K562 (cell line): ENCODE measurements around the gene KEL. TPM values are rescaled to one million over a fixed set of nuclear protein-coding genes. Genes with fewer than 3 reads are reported as not detected.

Experiments
- ATAC-seq: fragments of 200-7000 bp; cut with Tn5 transposase; 3 replicates; pipeline ENCODE4 v1.9.1; 2020; ENCODE audit warnings: moderate library complexity
- BruUV-seq: library from RNA; stranded (reverse); fragments of 400-500 nt; replicated peaks from 2 replicates; lab custom pipeline; 2021; lab: Mats Ljungman, UMichigan
- CTCF ChIA-PET: fragments of 300-600 bp; formaldehyde crosslinking; extraction: SDS; loops from one replicate; lab custom pipeline; 2021; ENCODE audit warnings: low intra/inter-chr PET ratio; lab: Yijun Ruan, JAX
- POLR2A ChIA-PET: fragments of 300-600, 350-650 bp; sonication (Branson Sonifier 250); formaldehyde crosslinking; extraction: SDS; loops from one replicate; lab custom pipeline; 2021; ENCODE audit warnings: antibody characterized with exemption, inconsistent platforms; lab: Yijun Ruan, JAX
- DNase-seq, 4 experiments: peaks; one replicate each; pipeline versions ENCODE4 v3.0.0 to v3.0.0-alpha.2; 2011 to 2018; ENCODE audit warnings: low spot score in 3 of 4, mixed read lengths in 3 of 4; ENCODE audit errors: extremely low read depth in 1 of 4
- FAIRE-seq: peaks from 2 replicates; lab custom pipeline; 2011; peaks lifted over from hg19 to GRCh38; lab: Jason Lieb, UNC
- H2AFZ ChIP-seq: 2 replicates; pipeline ENCODE4 v1.6.0; 2011; ENCODE audit warnings: low read depth, low read length, control low read depth, inconsistent platforms
- H3K27ac ChIP-seq: fragments of 200-600 bp; 3 replicates; pipeline ENCODE4 v1.8.0; 2011; ENCODE audit warnings: low read depth, mild to moderate bottlenecking, control low read depth, inconsistent platforms, low read length, moderate library complexity, mixed read lengths; ENCODE audit errors: extremely low read depth
- H3K27me3 ChIP-seq, 2 experiments: fragments of 300-600 bp in 1 of 2; 2 replicates in 1 of 2; 3 replicates in 1 of 2; pipeline versions ENCODE4 v1.6.0 to v1.8.0; 2011; ENCODE audit warnings: inconsistent platforms in 2 of 2, low read length in 2 of 2, mild to moderate bottlenecking in 1 of 2, mixed read lengths in 1 of 2, moderate library complexity in 1 of 2; ENCODE audit not compliant: control insufficient read depth in 2 of 2, insufficient read depth in 2 of 2
- H3K36me3 ChIP-seq: fragments of 300-600 bp; 3 replicates; pipeline ENCODE4 v1.8.0; 2011; ENCODE audit warnings: mild to moderate bottlenecking, low read length, inconsistent platforms; ENCODE audit not compliant: control insufficient read depth, insufficient read depth
- H3K4me1 ChIP-seq, 2 experiments: fragments of 200-600 bp in 1 of 2; replicated peaks in 1 of 2; 2 replicates in 1 of 2; 3 replicates in 1 of 2; pipeline versions ENCODE4 v1.5.1 to v1.8.0; 2011; ENCODE audit warnings: inconsistent platforms in 2 of 2, low read length in 2 of 2, mild to moderate bottlenecking in 1 of 2, mixed read lengths in 1 of 2, moderate library complexity in 1 of 2; ENCODE audit not compliant: control insufficient read depth in 2 of 2, insufficient read depth in 2 of 2
- H3K4me2 ChIP-seq: 2 replicates; pipeline ENCODE4 v1.6.1; 2011; ENCODE audit warnings: low read length, control low read depth, inconsistent platforms, mixed read lengths; ENCODE audit not compliant: insufficient read depth
- H3K4me3 ChIP-seq: fragments of 200-600 bp; sonication (generic), shearing (Covaris generic); 2 replicates; pipeline ENCODE4 v1.5.1; 2016; ENCODE audit warnings: control low read depth, inconsistent platforms
- H3K79me2 ChIP-seq: fragments of 200-600 bp; 3 replicates; pipeline ENCODE4 v1.8.0; 2011; ENCODE audit warnings: low read length, inconsistent platforms; ENCODE audit not compliant: control insufficient read depth, insufficient read depth
- H3K9ac ChIP-seq, 2 experiments: 2 replicates each; pipeline versions ENCODE4 v1.6.0 to v1.6.1; 2011; ENCODE audit warnings: low read depth in 2 of 2, low read length in 2 of 2, control low read depth in 1 of 2, inconsistent platforms in 1 of 2, mild to moderate bottlenecking in 1 of 2, mixed read lengths in 1 of 2; ENCODE audit not compliant: insufficient read depth in 1 of 2
- H3K9me1 ChIP-seq: one replicate; pipeline ENCODE4 v1.6.0; 2011; ENCODE audit warnings: inconsistent platforms, mild to moderate bottlenecking, low read length, moderate library complexity; ENCODE audit not compliant: control insufficient read depth, insufficient read depth
- H3K9me3 ChIP-seq: replicated peaks from 2 replicates; pipeline ENCODE4 v1.5.1; 2011; ENCODE audit warnings: low read depth, low read length, inconsistent platforms; ENCODE audit not compliant: control insufficient read depth, insufficient read depth
- H4K20me1 ChIP-seq: replicated peaks from 2 replicates; pipeline ENCODE4 v1.6.1; 2011; ENCODE audit warnings: low read length, inconsistent platforms, mixed read lengths; ENCODE audit not compliant: control insufficient read depth, insufficient read depth
- BRD9 ChIP-seq: fragments of 450-650 bp; IDR thresholded peaks from 2 replicates; pipeline ENCODE4 v1.6.1; 2018; ENCODE audit warnings: low read depth; ENCODE audit not compliant: partially characterized antibody
- HNRNPLL ChIP-seq: fragments of 200-400 bp; formaldehyde crosslinking; IDR thresholded peaks from 2 replicates; pipeline ENCODE4 v1.6.1; 2017; ENCODE audit warnings: low read length, low read depth, mild to moderate bottlenecking; ENCODE audit not compliant: poor library complexity, severe bottlenecking
- NFRKB ChIP-seq: fragments of 450-650 bp; IDR thresholded peaks from 2 replicates; pipeline ENCODE4 v1.6.1; 2016; ENCODE audit warnings: low read depth
- PHF8 ChIP-seq: fragments of 200-600 bp; sonication (generic); IDR thresholded peaks from 2 replicates; pipeline ENCODE4 v1.6.1; 2012; ENCODE audit warnings: mixed run types, mild to moderate bottlenecking, inconsistent platforms, low read length, moderate library complexity, borderline replicate concordance
- POLR2B ChIP-seq: fragments of 450-650 bp; IDR thresholded peaks from 2 replicates; pipeline ENCODE4 v1.6.1; 2018; ENCODE audit warnings: low read depth; ENCODE audit not compliant: partially characterized antibody
- ZNF584 ChIP-seq: fragments of 200-800 bp; sonication (Bioruptor generic); IDR thresholded peaks from 2 replicates; pipeline ENCODE4 v1.6.1; 2016; ENCODE audit warnings: low read depth, mild to moderate bottlenecking, missing genetic modification characterization, missing compliant biosample characterization
- WGBS: fragments of 100-300 bp; shearing (Covaris generic); methylation state at CpG from one replicate; pipeline ENCODE4 v1.1.6; 2016; ENCODE audit warnings: low coverage, mixed read lengths; ENCODE audit not compliant: insufficient coverage; ENCODE audit errors: missing lambda C conversion rate; 5-methylcytosine and 5-hydroxymethylcytosine counted together
- in situ Hi-C: fragments of 300-500 bp; cut with MboI; formaldehyde crosslinking; loops from 4 replicates; pipeline ENCODE4 v1.15.0; 2018; ENCODE audit warnings: inconsistent platforms, mixed read lengths
- intact Hi-C: fragments of 100-400 bp; cut with micrococcal nuclease; formaldehyde crosslinking; loops from 2 replicates; pipeline ENCODE4 v1.14.2; 2022
- polyA plus RNA-seq, 8 experiments: library from polyadenylated mRNA; depleted of rRNA in 4 of 8; stranded (reverse) in 5 of 8; unstranded in 3 of 8; fragments of >200 nt; fragmentation: Nextera tagmentation in 2 of 8; fragmentation: Illumina TruSeq in 1 of 8; extraction: Ambion mirVana in 2 of 8; extraction: Trizol in 1 of 8; gene quantifications; 2 replicates each; pipeline versions ENCODE4 v1.2.1 to v1.2.3, GENCODE V29; 2011 to 2014; ENCODE audit warnings: inconsistent platforms in 1 of 8, missing spikeins in 1 of 8
- total RNA-seq, 7 experiments: library from RNA; depleted of rRNA in 6 of 7; stranded (reverse); fragments of >200 nt in 6 of 7; fragmentation: Illumina TruSeq in 2 of 7; extraction: Trizol in 2 of 7; gene quantifications; 2 replicates each; pipeline versions ENCODE4 v1.2.1 to v1.2.3, GENCODE V29; 2011 to 2021; ENCODE audit warnings: low replicate concordance in 1 of 7
- TF ChIP-seq, protein P1 (sequence below): fragments of 450-650 bp; IDR thresholded peaks from 2 replicates; pipeline ENCODE4 v1.7.0; 2016; ENCODE audit warnings: borderline replicate concordance
- TF ChIP-seq, protein P2 (sequence below): fragments of 200-800 bp; sonication (Bioruptor generic); IDR thresholded peaks from 2 replicates; pipeline ENCODE4 v1.6.1; 2017; ENCODE audit warnings: missing genetic modification characterization, missing compliant biosample characterization
- TF ChIP-seq, protein P3 (sequence below): fragments of 250-450 bp; sonication (Bioruptor Pico); IDR thresholded peaks from 2 replicates; pipeline ENCODE4 v1.8.0; 2021; ENCODE audit warnings: borderline replicate concordance, mild to moderate bottlenecking, moderate library complexity; ENCODE audit not compliant: poor library complexity, severe bottlenecking
- TF ChIP-seq, protein P4 (sequence below): fragments of 450-650 bp; IDR thresholded peaks from 2 replicates; pipeline ENCODE4 v1.6.1; 2016; ENCODE audit warnings: low read depth, mild to moderate bottlenecking, moderate library complexity

Gene KEL
- total and polyA plus RNA-seq, 9 of the 15 experiments (the other 6 are each of a cell fraction or from before 2014, with no cell fraction given), result 9.0 to 47.4 (median 22.2) TPM

DNA sequence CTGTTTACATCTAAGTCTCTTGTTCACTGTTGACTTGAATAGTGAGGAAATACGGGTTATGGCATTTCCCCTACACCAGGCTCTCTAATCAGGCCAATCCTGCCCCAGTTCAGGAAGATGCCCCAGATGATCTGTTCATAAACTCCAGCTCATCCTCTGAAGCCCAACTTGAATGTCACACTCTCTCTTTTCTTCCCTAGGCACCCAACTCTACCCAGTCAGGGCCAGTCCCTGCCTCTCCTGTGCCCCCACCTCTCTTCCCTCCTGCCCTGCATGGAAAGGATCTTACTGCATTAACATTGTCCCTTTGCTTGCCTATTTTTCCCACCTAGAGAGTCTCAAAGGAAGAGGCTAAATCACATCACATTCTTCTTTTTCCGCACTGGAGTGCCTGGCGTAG lies 66.0 kb downstream of the KEL start:
- Histone ChIP-seq H3K4me2 (no peak overlapping the region), H2AFZ (no peak overlapping the region), H3K9me3 (no peaks in the 10 kb centered on the region), H3K4me3 (no peak overlapping the region), H3K9me1 (peaks cover 2% of the 10 kb centered on the region), H3K27me3 (peaks cover 17 to 49% of the 10 kb centered on the region in 2 experiments), H4K20me1 (peaks cover 10% of the 10 kb centered on the region; the same call in 1 of the 2 replicates), H3K79me2 (no peaks in the 10 kb centered on the region), H3K27ac (no peak overlapping the region), H3K4me1 (no peaks in the 10 kb centered on the region), H3K9ac (no peak overlapping the region), H3K36me3 (no peaks in the 10 kb centered on the region)
- no TSS peak for BruUV-seq
- no peak for DNase-seq
- POLR2A ChIA-PET, result interaction anchor here (0.6 to 1.5 kb wide), 3 partner anchors 9 to 34 kb away, joined by 3 to 6 read pairs (median 3); no protein-coding TSS in a partner anchor
- in situ Hi-C loops, result no loop called here
- CTCF ChIA-PET, result no interaction called here
- intact Hi-C loops, result no loop called here
- 0% methylated on average over 3 of the region's 3 CpGs for WGBS
- no peak for FAIRE-seq
- no peak for TF ChIP-seq ZNF584
- TF ChIP-seq, protein P1, sequence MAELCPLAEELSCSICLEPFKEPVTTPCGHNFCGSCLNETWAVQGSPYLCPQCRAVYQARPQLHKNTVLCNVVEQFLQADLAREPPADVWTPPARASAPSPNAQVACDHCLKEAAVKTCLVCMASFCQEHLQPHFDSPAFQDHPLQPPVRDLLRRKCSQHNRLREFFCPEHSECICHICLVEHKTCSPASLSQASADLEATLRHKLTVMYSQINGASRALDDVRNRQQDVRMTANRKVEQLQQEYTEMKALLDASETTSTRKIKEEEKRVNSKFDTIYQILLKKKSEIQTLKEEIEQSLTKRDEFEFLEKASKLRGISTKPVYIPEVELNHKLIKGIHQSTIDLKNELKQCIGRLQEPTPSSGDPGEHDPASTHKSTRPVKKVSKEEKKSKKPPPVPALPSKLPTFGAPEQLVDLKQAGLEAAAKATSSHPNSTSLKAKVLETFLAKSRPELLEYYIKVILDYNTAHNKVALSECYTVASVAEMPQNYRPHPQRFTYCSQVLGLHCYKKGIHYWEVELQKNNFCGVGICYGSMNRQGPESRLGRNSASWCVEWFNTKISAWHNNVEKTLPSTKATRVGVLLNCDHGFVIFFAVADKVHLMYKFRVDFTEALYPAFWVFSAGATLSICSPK, result no peak
- TF ChIP-seq, protein P2, sequence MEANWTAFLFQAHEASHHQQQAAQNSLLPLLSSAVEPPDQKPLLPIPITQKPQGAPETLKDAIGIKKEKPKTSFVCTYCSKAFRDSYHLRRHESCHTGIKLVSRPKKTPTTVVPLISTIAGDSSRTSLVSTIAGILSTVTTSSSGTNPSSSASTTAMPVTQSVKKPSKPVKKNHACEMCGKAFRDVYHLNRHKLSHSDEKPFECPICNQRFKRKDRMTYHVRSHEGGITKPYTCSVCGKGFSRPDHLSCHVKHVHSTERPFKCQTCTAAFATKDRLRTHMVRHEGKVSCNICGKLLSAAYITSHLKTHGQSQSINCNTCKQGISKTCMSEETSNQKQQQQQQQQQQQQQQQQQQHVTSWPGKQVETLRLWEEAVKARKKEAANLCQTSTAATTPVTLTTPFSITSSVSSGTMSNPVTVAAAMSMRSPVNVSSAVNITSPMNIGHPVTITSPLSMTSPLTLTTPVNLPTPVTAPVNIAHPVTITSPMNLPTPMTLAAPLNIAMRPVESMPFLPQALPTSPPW (CRISPR knock-in tag), result no peak
- TF ChIP-seq HNRNPLL, result no peak
- TF ChIP-seq PHF8, result no peak
- TF ChIP-seq BRD9, result no peak
- no peak for TF ChIP-seq POLR2B
- TF ChIP-seq, protein P3, sequence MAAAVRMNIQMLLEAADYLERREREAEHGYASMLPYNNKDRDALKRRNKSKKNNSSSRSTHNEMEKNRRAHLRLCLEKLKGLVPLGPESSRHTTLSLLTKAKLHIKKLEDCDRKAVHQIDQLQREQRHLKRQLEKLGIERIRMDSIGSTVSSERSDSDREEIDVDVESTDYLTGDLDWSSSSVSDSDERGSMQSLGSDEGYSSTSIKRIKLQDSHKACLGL (CRISPR knock-in tag), result no peak
- TF ChIP-seq, protein P4, sequence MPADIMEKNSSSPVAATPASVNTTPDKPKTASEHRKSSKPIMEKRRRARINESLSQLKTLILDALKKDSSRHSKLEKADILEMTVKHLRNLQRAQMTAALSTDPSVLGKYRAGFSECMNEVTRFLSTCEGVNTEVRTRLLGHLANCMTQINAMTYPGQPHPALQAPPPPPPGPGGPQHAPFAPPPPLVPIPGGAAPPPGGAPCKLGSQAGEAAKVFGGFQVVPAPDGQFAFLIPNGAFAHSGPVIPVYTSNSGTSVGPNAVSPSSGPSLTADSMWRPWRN, result no peak
- TF ChIP-seq NFRKB, result no peak
- ATAC-seq, result no peak
